HG03378 (cell line): ENCODE measurements around the gene DNAJB4.
"Not testable (repeated sequence)": the region's sequence is repeated elsewhere in the genome, so short reads cannot be mapped to it uniquely, and the experiment has no call there.

ENCODE experiments used
- ATAC-seq: cut with Tn5 transposase; IDR thresholded peaks from one replicate; pipeline ENCODE4 v1.9.1; 2021; ENCODE audit warnings: mild to moderate bottlenecking, moderate library complexity; ENCODE audit not compliant: unreplicated experiment

The DNAJB4 gene

GRCh38 chr1:78004719-78005447 lies at the start of gene DNAJB4:
Gene DNAJB4, plus strand, starts transcription at chr1:78004939. Its CDS starts 172 bp downstream, at chr1:78005111.
- peak; percentile 98 for ATAC-seq

- no peak for ATAC-seq
Observed at GRCh38 chr1:77955709-77956108, 49.0 kb upstream of the DNAJB4 start.

- ATAC-seq, result no peak
Observed at GRCh38 chr1:77956464-77956863, 48.3 kb upstream of the DNAJB4 start.

GRCh38 chr1:77958391-77958790 lies 46.3 kb upstream of the DNAJB4 start:
- no peak for ATAC-seq

- no peak for ATAC-seq
Observed at GRCh38 chr1:77958850-77959249, 45.9 kb upstream of the DNAJB4 start.

- ATAC-seq, result no peak
Observed at GRCh38 chr1:77961392-77961791, 43.3 kb upstream of the DNAJB4 start.

- ATAC-seq, result no peak
Observed at GRCh38 chr1:77966291-77966690, 38.4 kb upstream of the DNAJB4 start.

GRCh38 chr1:77970192-77970591 lies 34.5 kb upstream of the DNAJB4 start:
- no peak for ATAC-seq

- ATAC-seq, result no peak
Observed at GRCh38 chr1:77972080-77972479, 32.7 kb upstream of the DNAJB4 start.

GRCh38 chr1:77975386-77975785 lies 29.4 kb upstream of the DNAJB4 start:
- ATAC-seq, result no peak

- ATAC-seq, result no peak
Observed at GRCh38 chr1:77975907-77976306, 28.8 kb upstream of the DNAJB4 start.

- no peak for ATAC-seq
Observed at GRCh38 chr1:77976433-77977076, 28.2 kb upstream of the DNAJB4 start.

GRCh38 chr1:77977989-77978292 lies 26.8 kb upstream of the DNAJB4 start:
- peak; percentile 2 for ATAC-seq

- ATAC-seq, result peak; percentile 78
Observed at GRCh38 chr1:77978293-77978968, 26.3 kb upstream of the DNAJB4 start.

GRCh38 chr1:77978969-77979876 lies 25.5 kb upstream of the DNAJB4 start, which contains the start of gene FUBP1:
Gene FUBP1, minus strand, starts transcription at chr1:77979072. Its CDS starts 68 bp downstream, at chr1:77979004.
- ATAC-seq, result peak; percentile 72

GRCh38 chr1:77983352-77983996 lies 21.3 kb upstream of the DNAJB4 start:
- ATAC-seq, result not testable (repeated sequence)

GRCh38 chr1:77983997-77984355 lies 20.8 kb upstream of the DNAJB4 start:
- no peak for ATAC-seq

- ATAC-seq, result no peak
Observed at GRCh38 chr1:77984629-77985028, 20.1 kb upstream of the DNAJB4 start.

GRCh38 chr1:77986810-77987209 lies 17.9 kb upstream of the DNAJB4 start:
- ATAC-seq, result no peak

- no peak for ATAC-seq
Observed at GRCh38 chr1:77987919-77988318, 16.8 kb upstream of the DNAJB4 start.

GRCh38 chr1:77989744-77990143 lies 15.0 kb upstream of the DNAJB4 start:
- ATAC-seq, result no peak
